Lower lobe of right lung (tissue), 2 donors: ENCODE data around the gene ZNF747. TPM values are rescaled to one million over a fixed set of nuclear protein-coding genes. Genes with fewer than 3 reads are reported as not detected.

Experiments
- ATAC-seq, 2 donors: fragments of 200-7000 bp; cut with Tn5 transposase; one replicate each; pipeline ENCODE4 v1.9.1; 2020 to 2022; ENCODE audit warnings: mild to moderate bottlenecking in 2 of 2, moderate library complexity in 2 of 2
- DNase-seq: peaks from one replicate; pipeline ENCODE4 v3.0.0-alpha.2; 2020
- H3K27ac ChIP-seq: fragments of 200-600 bp; one replicate; pipeline ENCODE4 v1.8.0; 2022
- H3K27me3 ChIP-seq: fragments of 200-600 bp; one replicate; pipeline ENCODE4 v1.8.0; 2022; ENCODE audit warnings: low read depth
- H3K36me3 ChIP-seq: fragments of 200-600 bp; one replicate; pipeline ENCODE4 v1.8.0; 2022; ENCODE audit warnings: mild to moderate bottlenecking
- H3K4me1 ChIP-seq: fragments of 200-600 bp; one replicate; pipeline ENCODE4 v1.8.0; 2022
- H3K4me3 ChIP-seq: fragments of 200-600 bp; one replicate; pipeline ENCODE4 v1.8.0; 2022; ENCODE audit warnings: mild to moderate bottlenecking
- H3K9me3 ChIP-seq: fragments of 200-600 bp; one replicate; pipeline ENCODE4 v1.8.0; 2022
- intact Hi-C: fragments of 100-400 bp; cut with DNase I; formaldehyde crosslinking; loops from one replicate; pipeline ENCODE4 v1.11.0; 2022
- total RNA-seq: library from RNA; stranded (reverse); fragmentation: NEBNext Ultra II Directional; extraction: Animal tissue kit (Norgen Biotek cat#: 25700); gene quantifications from one replicate; pipeline ENCODE4 v1.2.1, GENCODE V29; 2021
- TF ChIP-seq, protein P1 (sequence below): fragments of 200-600 bp; IDR thresholded peaks from one replicate; pipeline ENCODE4 v1.8.0; 2022; ENCODE audit warnings: antibody characterized with exemption, mild to moderate bottlenecking
- donor health status: DM: no; HTN: yes; CAD: no; lungs with severe emphysema.

Gene ZNF747
- total RNA-seq, 1 donor from 2014 or later, result 9.3 TPM

DNA sequence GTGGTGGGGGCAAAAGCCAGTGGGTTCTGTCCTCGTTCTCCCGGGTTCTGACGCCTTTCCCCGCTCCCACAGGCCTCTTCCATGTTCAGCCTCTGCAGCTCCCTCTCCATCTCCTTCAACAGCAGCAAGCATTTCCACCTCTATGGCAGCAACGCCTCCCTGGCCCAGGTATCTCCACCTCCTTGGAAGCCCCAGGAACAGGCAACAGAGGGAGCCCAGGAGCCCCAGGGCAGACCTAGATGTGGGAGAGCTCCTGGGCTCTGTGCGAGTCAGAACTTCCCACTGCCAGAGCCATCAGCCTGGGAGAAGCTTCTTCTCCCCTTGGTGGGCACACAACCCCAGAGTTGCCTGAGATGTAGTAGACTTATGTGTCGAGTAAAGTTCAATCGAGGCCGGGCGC, 16.1 kb downstream of the ZNF747 start:
- intact Hi-C loops, result no loop called here
- ATAC-seq (no peak), DNase-seq (no peak)
- H3K9me3 ChIP-seq, result no peaks in the 10 kb centered on the region
- no peaks in the 10 kb centered on the region for H3K4me1 ChIP-seq
- H3K27me3 ChIP-seq, result no peaks in the 10 kb centered on the region
- TF ChIP-seq, protein P1, sequence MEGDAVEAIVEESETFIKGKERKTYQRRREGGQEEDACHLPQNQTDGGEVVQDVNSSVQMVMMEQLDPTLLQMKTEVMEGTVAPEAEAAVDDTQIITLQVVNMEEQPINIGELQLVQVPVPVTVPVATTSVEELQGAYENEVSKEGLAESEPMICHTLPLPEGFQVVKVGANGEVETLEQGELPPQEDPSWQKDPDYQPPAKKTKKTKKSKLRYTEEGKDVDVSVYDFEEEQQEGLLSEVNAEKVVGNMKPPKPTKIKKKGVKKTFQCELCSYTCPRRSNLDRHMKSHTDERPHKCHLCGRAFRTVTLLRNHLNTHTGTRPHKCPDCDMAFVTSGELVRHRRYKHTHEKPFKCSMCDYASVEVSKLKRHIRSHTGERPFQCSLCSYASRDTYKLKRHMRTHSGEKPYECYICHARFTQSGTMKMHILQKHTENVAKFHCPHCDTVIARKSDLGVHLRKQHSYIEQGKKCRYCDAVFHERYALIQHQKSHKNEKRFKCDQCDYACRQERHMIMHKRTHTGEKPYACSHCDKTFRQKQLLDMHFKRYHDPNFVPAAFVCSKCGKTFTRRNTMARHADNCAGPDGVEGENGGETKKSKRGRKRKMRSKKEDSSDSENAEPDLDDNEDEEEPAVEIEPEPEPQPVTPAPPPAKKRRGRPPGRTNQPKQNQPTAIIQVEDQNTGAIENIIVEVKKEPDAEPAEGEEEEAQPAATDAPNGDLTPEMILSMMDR, result no peak
- H3K27ac ChIP-seq, result no peak overlapping the region
- H3K36me3 ChIP-seq, result peaks cover 52% of the 10 kb centered on the region
- H3K4me3 ChIP-seq, result no peak overlapping the region

DNA sequence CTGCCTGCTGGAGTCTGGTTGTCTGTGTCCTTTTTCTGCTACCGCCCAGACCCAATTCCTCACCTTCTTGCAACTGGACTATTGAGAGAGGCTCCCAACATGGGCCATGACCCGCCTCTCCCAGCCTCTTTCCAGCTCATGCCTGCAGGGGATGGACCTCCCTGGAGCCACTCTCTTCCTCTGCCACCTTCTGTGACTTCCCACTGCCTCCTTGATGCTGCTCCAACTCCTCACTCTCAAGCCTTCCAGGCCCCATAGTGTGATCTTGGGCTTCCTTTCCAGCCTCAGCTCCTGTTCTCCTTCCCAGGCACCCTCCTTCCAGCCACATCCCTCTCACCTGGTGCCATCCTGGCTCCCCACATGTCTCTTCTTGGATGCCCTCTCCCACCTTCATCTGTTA, 19.4 kb downstream of the ZNF747 start:
- Histone ChIP-seq H3K27ac (no peak overlapping the region), H3K4me3 (no peak overlapping the region), H3K9me3 (no peaks in the 10 kb centered on the region), H3K27me3 (no peaks in the 10 kb centered on the region), H3K36me3 (peaks cover 76% of the 10 kb centered on the region), H3K4me1 (no peaks in the 10 kb centered on the region)
- intact Hi-C loops, result no loop called here
- no peak for ATAC-seq
- no peak for DNase-seq
- TF ChIP-seq, protein P1, result no peak

GRCh38 chr16:30511509-30511908, 23.1 kb downstream of the ZNF747 start:
- intact Hi-C loops, result no loop called here
- Histone ChIP-seq H3K9me3 (no peaks in the 10 kb centered on the region), H3K4me1 (no peaks in the 10 kb centered on the region), H3K27ac (no peak overlapping the region), H3K4me3 (no peak overlapping the region), H3K27me3 (no peaks in the 10 kb centered on the region), H3K36me3 (peaks cover 68% of the 10 kb centered on the region)
- TF ChIP-seq, protein P1, result no peak
- no peak for ATAC-seq
- DNase-seq, result no peak

- TF ChIP-seq, protein P1, result no peak
- intact Hi-C loops, result no loop called here
- Histone ChIP-seq H3K4me3 (no peak overlapping the region), H3K27me3 (no peaks in the 10 kb centered on the region), H3K4me1 (no peaks in the 10 kb centered on the region), H3K27ac (no peak overlapping the region), H3K36me3 (peaks cover 64% of the 10 kb centered on the region), H3K9me3 (no peaks in the 10 kb centered on the region)
- DNase-seq (no peak), ATAC-seq (no peak)
Observed at GRCh38 chr16:30510376-30510938, 24.2 kb downstream of the ZNF747 start.

GRCh38 chr16:30509081-30509765, 25.4 kb downstream of the ZNF747 start:
- H3K27ac ChIP-seq, result no peak overlapping the region
- no peak overlapping the region for H3K4me3 ChIP-seq
- TF ChIP-seq, protein P1, result no peak
- ATAC-seq, result no peak
- no peaks in the 10 kb centered on the region for H3K27me3 ChIP-seq
- no peak for DNase-seq
- peaks cover 61% of the 10 kb centered on the region for H3K36me3 ChIP-seq
- no peaks in the 10 kb centered on the region for H3K9me3 ChIP-seq
- no peaks in the 10 kb centered on the region for H3K4me1 ChIP-seq
- intact Hi-C loops, result no loop called here
